ENCODE results near the gene PTBP2. TPM values are rescaled to one million over a fixed set of nuclear protein-coding genes. Genes with fewer than 3 reads are reported as not detected.

PTBP2 gene
- total RNA-seq, 1 donor from 2014 or later = 170 TPM

GRCh38 chr1:96713649-96714048 lies 7.9 kb upstream of the PTBP2 start:
- no peaks in the 10 kb centered on the region for H3K36me3 Mint-ChIP-seq
- Histone ChIP-seq H3F3A (ENCODE audit: low read depth) (peaks cover 4% of the 10 kb centered on the region), H3K36me3 (no peaks in the 10 kb centered on the region), H4K20me1 (ENCODE audit: low read depth) (no peaks in the 10 kb centered on the region), H2AFZ (replicated peaks) (no peak overlapping the region), H3K9ac (no peak overlapping the region), H3K79me2 (ENCODE audit: low read depth) (no peaks in the 10 kb centered on the region), H3K9me3 (ENCODE audit: low read depth) (no peaks in the 10 kb centered on the region), H3K4me2 (no peak overlapping the region), H3K4me1 (no peaks in the 10 kb centered on the region), H3K27me3 (no peaks in the 10 kb centered on the region), H3K27ac (no peak overlapping the region), H3K4me3 (no peak overlapping the region)
- no peak for TF ChIP-seq EZH2phosphoT487 (IDR thresholded peaks at IDR 0.05)
- TF ChIP-seq CTCF (IDR thresholded peaks at IDR 0.05) = no peak
- TF ChIP-seq EZH2 (IDR thresholded peaks at IDR 0.05) = no peak
- H3K4me1 Mint-ChIP-seq = no peaks in the 10 kb centered on the region
- H3K4me3 Mint-ChIP-seq = no peak overlapping the region
- no peak for DNase-seq (ENCODE audit: low spot score)
- peaks cover 3% of the 10 kb centered on the region for H3K27me3 Mint-ChIP-seq (ENCODE audit: insufficient read depth, low read depth)
- H3K27ac Mint-ChIP-seq = no peak overlapping the region
- H3K9me3 Mint-ChIP-seq = no peaks in the 10 kb centered on the region

DNA sequence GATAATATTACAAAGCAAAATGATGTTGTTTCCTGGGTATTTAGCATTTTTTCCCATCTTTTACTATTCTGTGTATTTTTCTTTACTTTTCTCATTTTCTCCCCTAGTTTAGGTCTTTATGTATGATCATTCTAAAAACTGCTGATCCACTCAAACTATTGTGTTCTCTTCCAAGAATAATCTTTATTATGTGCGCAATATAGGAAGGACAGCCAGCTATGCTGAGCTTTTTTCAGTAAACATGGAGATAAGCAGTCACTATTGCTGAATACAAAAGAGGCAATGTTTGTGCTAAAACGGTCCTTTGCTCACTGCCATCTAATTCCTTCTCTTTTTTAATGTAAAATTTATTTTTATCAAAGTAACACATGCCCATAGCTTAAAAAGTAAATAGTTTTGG lies 6.7 kb upstream of the PTBP2 start:
- H3K4me2 ChIP-seq = no peak overlapping the region
- peaks cover 4% of the 10 kb centered on the region for H3F3A ChIP-seq (ENCODE audit: low read depth)
- H3K79me2 ChIP-seq (ENCODE audit: low read depth) = no peaks in the 10 kb centered on the region
- H3K4me3 ChIP-seq = no peak overlapping the region
- no peaks in the 10 kb centered on the region for H3K9me3 ChIP-seq (ENCODE audit: low read depth)
- Mint-ChIP-seq H3K36me3 (no peaks in the 10 kb centered on the region), H3K9me3 (no peaks in the 10 kb centered on the region), H3K27ac (no peak overlapping the region), H3K27me3 (ENCODE audit: insufficient read depth, low read depth) (peaks cover 3% of the 10 kb centered on the region), H3K4me3 (no peak overlapping the region), H3K4me1 (no peaks in the 10 kb centered on the region)
- no peaks in the 10 kb centered on the region for H3K4me1 ChIP-seq
- TF ChIP-seq CTCF (IDR thresholded peaks at IDR 0.05) (no peak), EZH2 (IDR thresholded peaks at IDR 0.05) (no peak), EZH2phosphoT487 (IDR thresholded peaks at IDR 0.05) (no peak)
- H3K27me3 ChIP-seq = no peaks in the 10 kb centered on the region
- no peaks in the 10 kb centered on the region for H4K20me1 ChIP-seq (ENCODE audit: low read depth)
- DNase-seq (ENCODE audit: low spot score) = no peak
- no peak overlapping the region for H2AFZ ChIP-seq (replicated peaks)
- H3K36me3 ChIP-seq = no peaks in the 10 kb centered on the region
- no peak overlapping the region for H3K27ac ChIP-seq
- H3K9ac ChIP-seq = no peak overlapping the region

GRCh38 chr1:96715482-96715881 lies 6.1 kb upstream of the PTBP2 start:
- no peaks in the 10 kb centered on the region for H3K27me3 ChIP-seq
- TF ChIP-seq EZH2phosphoT487 (IDR thresholded peaks at IDR 0.05) (no peak), CTCF (IDR thresholded peaks at IDR 0.05) (no peak), EZH2 (IDR thresholded peaks at IDR 0.05) (no peak)
- no peak overlapping the region for H3K27ac ChIP-seq
- no peaks in the 10 kb centered on the region for H3K36me3 ChIP-seq
- H3K4me1 Mint-ChIP-seq = peaks cover under 1% of the 10 kb centered on the region
- H3K79me2 ChIP-seq (ENCODE audit: low read depth) = no peaks in the 10 kb centered on the region
- H3K4me3 ChIP-seq = no peak overlapping the region
- no peaks in the 10 kb centered on the region for H4K20me1 ChIP-seq (ENCODE audit: low read depth)
- H3K27ac Mint-ChIP-seq = no peak overlapping the region
- H3F3A ChIP-seq (ENCODE audit: low read depth) = peaks cover 4% of the 10 kb centered on the region
- H3K4me1 ChIP-seq = no peaks in the 10 kb centered on the region
- H3K9ac ChIP-seq = no peak overlapping the region
- H3K27me3 Mint-ChIP-seq (ENCODE audit: insufficient read depth, low read depth) = peaks cover 3% of the 10 kb centered on the region
- no peaks in the 10 kb centered on the region for H3K9me3 Mint-ChIP-seq
- H3K4me2 ChIP-seq = no peak overlapping the region
- no peaks in the 10 kb centered on the region for H3K36me3 Mint-ChIP-seq
- H2AFZ ChIP-seq (replicated peaks) = peak overlapping the region; percentile 4
- no peaks in the 10 kb centered on the region for H3K9me3 ChIP-seq (ENCODE audit: low read depth)
- no peak for DNase-seq (ENCODE audit: low spot score)
- no peak overlapping the region for H3K4me3 Mint-ChIP-seq
